ENCODE measurements around the gene DNAH6.

DNAH6 gene

GRCh38 chr2:84741182-84741822 is 225.0 kb downstream of the DNAH6 start:
- ATAC-seq, result peak; percentile 87
- TF ChIP-seq CREB5 (CRISPR knock-in tag; IDR thresholded peaks at IDR 0.05; ENCODE audit: low read depth), result no peak
- no peak for TF ChIP-seq ZFP3 (CRISPR knock-in tag; IDR thresholded peaks at IDR 0.05)
- TF ChIP-seq PPARA (CRISPR knock-in tag; IDR thresholded peaks at IDR 0.05; ENCODE audit: borderline replicate concordance), result no peak
- TF ChIP-seq GLIS3 (CRISPR knock-in tag; IDR thresholded peaks at IDR 0.05), result no peak
- TF ChIP-seq TCF4 (CRISPR knock-in tag; IDR thresholded peaks at IDR 0.05; ENCODE audit: borderline replicate concordance), result no peak
- no peak for TF ChIP-seq RARB (CRISPR knock-in tag; IDR thresholded peaks at IDR 0.05)

GRCh38 chr2:84748341-84748740 is 232.0 kb downstream of the DNAH6 start:
- no peak for ATAC-seq
- TF ChIP-seq ZFP30 (CRISPR knock-in tag; IDR thresholded peaks at IDR 0.05), result no peak
- no peak for TF ChIP-seq CREB5 (CRISPR knock-in tag; IDR thresholded peaks at IDR 0.05; ENCODE audit: low read depth)
- TF ChIP-seq BACH2 (CRISPR knock-in tag; IDR thresholded peaks at IDR 0.05; ENCODE audit: borderline replicate concordance), result no peak
- no peak for TF ChIP-seq CSDC2 (CRISPR knock-in tag; IDR thresholded peaks at IDR 0.05)

DNA sequence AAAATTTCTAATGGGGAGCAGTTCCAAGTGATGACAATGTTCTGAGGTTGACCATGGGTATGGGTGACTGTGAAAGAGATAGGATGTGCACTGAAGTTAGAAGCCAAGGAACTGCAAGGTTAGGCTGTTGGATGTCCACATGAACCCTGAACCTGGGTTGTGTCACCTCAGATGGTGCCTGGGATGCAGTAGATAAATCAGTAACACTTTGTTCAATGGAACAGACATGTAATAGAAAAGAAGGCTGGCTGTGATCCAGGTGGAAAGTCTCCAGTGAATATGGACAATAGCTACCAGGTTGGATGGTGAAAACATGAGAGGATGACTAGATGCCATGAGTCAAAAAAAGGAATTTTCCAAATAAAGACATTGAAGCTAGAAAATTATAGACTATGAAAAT is 233.1 kb downstream of the DNAH6 start:
- TF ChIP-seq SNAI2 (CRISPR knock-in tag; IDR thresholded peaks at IDR 0.05) (no peak), GLIS3 (CRISPR knock-in tag; IDR thresholded peaks at IDR 0.05) (no peak), TOX (CRISPR knock-in tag; IDR thresholded peaks at IDR 0.05; ENCODE audit: borderline replicate concordance) (no peak)
- ATAC-seq, result no peak

DNA sequence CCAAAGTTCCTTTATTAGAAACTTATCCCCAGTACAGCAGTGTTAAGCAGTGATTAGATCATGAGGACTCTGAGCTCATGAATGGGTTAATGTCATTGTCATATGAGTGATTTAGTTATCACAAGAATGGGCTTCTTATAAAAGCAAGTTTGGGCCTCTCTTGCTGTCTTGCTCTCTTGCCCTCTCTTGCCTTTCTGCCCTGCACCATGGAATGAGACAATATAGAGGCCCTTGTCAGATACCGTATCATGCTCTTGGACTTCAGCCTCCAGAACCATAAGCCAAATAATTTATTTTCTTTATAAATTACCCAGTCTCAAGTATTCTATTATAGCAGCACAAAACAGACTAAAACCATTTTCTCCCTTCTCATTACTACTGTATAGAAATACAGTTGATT is 238.8 kb downstream of the DNAH6 start:
- TF ChIP-seq CSDC2 (CRISPR knock-in tag; IDR thresholded peaks at IDR 0.05) (no peak), ESRRG (CRISPR knock-in tag; IDR thresholded peaks at IDR 0.05) (no peak), PATZ1 (CRISPR knock-in tag; IDR thresholded peaks at IDR 0.05; ENCODE audit: borderline replicate concordance) (no peak), CREB5 (CRISPR knock-in tag; IDR thresholded peaks at IDR 0.05; ENCODE audit: low read depth) (no peak)
- no peak for ATAC-seq

DNA sequence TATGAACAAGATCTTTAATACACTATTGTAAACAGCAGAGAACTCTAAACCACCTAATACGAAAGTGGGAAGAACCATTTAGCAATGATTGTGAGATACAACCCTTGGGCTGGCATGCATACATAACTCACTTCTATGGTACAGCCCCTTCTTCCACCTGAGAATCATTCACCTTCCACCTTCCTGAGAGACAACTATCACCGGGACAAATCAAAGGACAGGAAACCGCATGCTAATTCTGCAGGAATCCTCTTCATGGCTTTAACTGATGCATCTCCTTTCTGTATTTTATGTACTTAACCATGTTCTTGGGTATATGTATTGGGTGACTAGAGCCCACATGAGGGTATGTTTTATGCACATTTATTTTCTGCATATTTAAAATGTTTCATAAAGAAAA is 241.3 kb downstream of the DNAH6 start:
- no peak for ATAC-seq
- TF ChIP-seq ZFP30 (CRISPR knock-in tag; IDR thresholded peaks at IDR 0.05) (no peak), RARB (CRISPR knock-in tag; IDR thresholded peaks at IDR 0.05) (no peak), ARNTL (CRISPR knock-in tag; IDR thresholded peaks at IDR 0.05; ENCODE audit: borderline replicate concordance, low read depth) (no peak), GLIS3 (CRISPR knock-in tag; IDR thresholded peaks at IDR 0.05) (no peak), ISL1 (CRISPR knock-in tag; IDR thresholded peaks at IDR 0.05) (no peak), PPARA (CRISPR knock-in tag; IDR thresholded peaks at IDR 0.05; ENCODE audit: borderline replicate concordance) (no peak), ZNF565 (CRISPR knock-in tag; conservative IDR thresholded peaks at IDR 0.05; ENCODE audit: low read depth) (no peak), CREB5 (CRISPR knock-in tag; IDR thresholded peaks at IDR 0.05; ENCODE audit: low read depth) (no peak), TSHZ2 (CRISPR knock-in tag; IDR thresholded peaks at IDR 0.05) (no peak)

Measured in SK-N-SH treated with all-trans-retinoic acid at 6 μM for 48 hours (cell line).